Measurements from ENCODE around the gene LARGE1.

LARGE1 gene

DNA sequence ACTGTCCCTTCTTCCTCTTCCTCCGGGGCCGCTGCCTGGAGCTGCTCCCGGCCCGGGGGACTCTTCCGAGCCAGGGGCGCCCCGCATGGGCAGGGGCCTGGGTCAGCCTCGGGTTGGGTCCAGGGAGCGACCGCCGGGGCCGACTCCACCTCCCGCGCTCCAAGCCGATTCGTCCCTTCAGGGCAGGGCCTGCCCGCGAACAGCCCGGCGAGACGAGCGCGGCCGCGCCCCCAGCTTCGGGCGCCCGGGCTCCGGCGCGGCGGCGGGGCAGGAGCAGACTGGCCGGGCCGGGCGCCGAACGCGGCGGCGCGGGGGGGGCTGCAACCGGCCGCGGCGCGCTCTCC is at the start of gene LARGE1:
Gene LARGE1 (minus strand): TSS at position 280 of the 344 bp plus-strand sequence.
- peak within 1 kb of the TSS; percentile 49 for H3K4me3 ChIP-seq (ENCODE audit: low read depth, low read length)
- DNase-seq (ENCODE audit: low read depth, low spot score) = no peak
- in situ Hi-C loops (cut with HindIII; ENCODE audit: low sequenced_read_pairs) = no loop called here
- no peak for TF ChIP-seq CTCF (IDR thresholded peaks at IDR 0.05; ENCODE audit: low read depth, low read length)

- TF ChIP-seq CTCF (IDR thresholded peaks at IDR 0.05; ENCODE audit: low read depth, low read length) = no peak
- H3K4me3 ChIP-seq (ENCODE audit: low read depth, low read length) = no peak overlapping the region
- DNase-seq (ENCODE audit: low read depth, low spot score) = no peak
- in situ Hi-C loops (cut with HindIII; ENCODE audit: low sequenced_read_pairs) = no loop called here
Observed at GRCh38 chr22:33969045-33969444, 48.8 kb upstream of the LARGE1 start.

DNA sequence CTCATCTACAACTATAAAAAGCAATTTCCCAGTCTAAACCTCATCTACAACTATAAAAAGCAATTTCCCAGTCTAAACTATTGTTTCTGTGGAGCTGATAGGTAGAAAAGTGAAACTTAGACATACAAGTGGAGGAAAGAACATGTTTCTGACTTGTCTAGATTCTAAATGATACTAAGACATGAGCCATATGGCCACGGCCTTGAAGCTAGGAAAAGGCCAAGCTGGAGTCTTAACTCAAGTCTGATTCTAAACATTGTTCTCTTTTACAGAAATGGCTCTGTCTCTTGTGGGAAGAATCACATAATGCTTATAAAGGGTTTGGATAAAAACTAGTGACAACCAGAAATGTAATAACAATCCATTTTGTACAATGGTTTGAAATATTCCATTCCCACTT is 43.8 kb upstream of the LARGE1 start:
- no peak overlapping the region for H3K4me3 ChIP-seq (ENCODE audit: low read depth, low read length)
- TF ChIP-seq CTCF (IDR thresholded peaks at IDR 0.05; ENCODE audit: low read depth, low read length) = no peak
- in situ Hi-C loops (cut with HindIII; ENCODE audit: low sequenced_read_pairs) = no loop called here
- DNase-seq (ENCODE audit: low read depth, low spot score) = no peak

GRCh38 chr22:33962409-33962808 is 42.1 kb upstream of the LARGE1 start:
- no peak for TF ChIP-seq CTCF (IDR thresholded peaks at IDR 0.05; ENCODE audit: low read depth, low read length)
- in situ Hi-C loops (cut with HindIII; ENCODE audit: low sequenced_read_pairs) = no loop called here
- no peak for DNase-seq (ENCODE audit: low read depth, low spot score)
- no peak overlapping the region for H3K4me3 ChIP-seq (ENCODE audit: low read depth, low read length)

DNA sequence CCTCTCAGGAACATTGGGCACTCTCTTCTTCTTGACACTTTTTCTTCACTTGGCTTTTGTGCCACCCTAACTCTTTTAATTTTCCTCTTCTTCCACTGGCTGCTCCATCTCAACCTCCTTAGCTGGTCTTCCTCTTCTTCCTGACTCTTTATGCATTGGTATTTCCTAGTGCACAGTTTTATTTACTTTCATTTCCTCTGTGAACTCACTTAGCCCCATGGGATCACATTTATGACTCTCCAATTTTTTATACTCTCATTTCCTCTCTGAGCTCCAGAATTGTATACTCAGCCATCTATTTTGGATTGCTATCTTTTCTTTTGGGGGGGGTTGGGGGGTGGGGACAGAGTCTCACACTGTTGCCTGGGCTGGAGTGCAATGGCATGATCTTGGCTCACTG is 38.5 kb upstream of the LARGE1 start:
- no peak for DNase-seq (ENCODE audit: low read depth, low spot score)
- in situ Hi-C loops (cut with HindIII; ENCODE audit: low sequenced_read_pairs) = no loop called here
- H3K4me3 ChIP-seq (ENCODE audit: low read depth, low read length) = no peak overlapping the region
- TF ChIP-seq CTCF (IDR thresholded peaks at IDR 0.05; ENCODE audit: low read depth, low read length) = no peak

- no peak overlapping the region for H3K4me3 ChIP-seq (ENCODE audit: low read depth, low read length)
- in situ Hi-C loops (cut with HindIII; ENCODE audit: low sequenced_read_pairs) = no loop called here
- no peak for TF ChIP-seq CTCF (IDR thresholded peaks at IDR 0.05; ENCODE audit: low read depth, low read length)
- DNase-seq (ENCODE audit: low read depth, low spot score) = no peak
Observed at GRCh38 chr22:33957086-33957485, 36.8 kb upstream of the LARGE1 start.

- no peak for TF ChIP-seq CTCF (IDR thresholded peaks at IDR 0.05; ENCODE audit: low read depth, low read length)
- DNase-seq (ENCODE audit: low read depth, low spot score) = no peak
- no peak overlapping the region for H3K4me3 ChIP-seq (ENCODE audit: low read depth, low read length)
- in situ Hi-C loops (cut with HindIII; ENCODE audit: low sequenced_read_pairs) = no loop called here
Observed at GRCh38 chr22:33952776-33953175, 32.5 kb upstream of the LARGE1 start.

Measured in astrocyte of the spinal cord (primary cell).